Non-pigmented ciliary epithelial cell (primary cell): ENCODE results near the gene PXYLP1.
"Not testable (repeated sequence)": the region's sequence is repeated elsewhere in the genome, so short reads cannot be mapped to it uniquely, and the experiment has no call there.

Source experiments
- DNase-seq: peaks from one replicate; pipeline ENCODE4 v3.0.0-alpha.2; 2010; ENCODE audit warnings: low read depth

PXYLP1 gene

GRCh38 chr3:141300426-141300825, 68.8 kb downstream of the PXYLP1 start:
- DNase-seq, result not testable (repeated sequence)

- no peak for DNase-seq
Measured at GRCh38 chr3:141302364-141303141, 70.9 kb downstream of the PXYLP1 start.

- no peak for DNase-seq
Measured at GRCh38 chr3:141303481-141304223, 72.0 kb downstream of the PXYLP1 start.

GRCh38 chr3:141305436-141305835, 73.8 kb downstream of the PXYLP1 start:
- DNase-seq, result no peak

GRCh38 chr3:141306276-141306675, 74.7 kb downstream of the PXYLP1 start:
- no peak for DNase-seq

GRCh38 chr3:141306922-141307321, 75.3 kb downstream of the PXYLP1 start:
- DNase-seq, result no peak

GRCh38 chr3:141307351-141308059, 75.9 kb downstream of the PXYLP1 start:
- no peak for DNase-seq

GRCh38 chr3:141308588-141309218, 77.1 kb downstream of the PXYLP1 start:
- DNase-seq, result no peak

- no peak for DNase-seq
Measured at GRCh38 chr3:141311170-141311495, 79.5 kb downstream of the PXYLP1 start.

GRCh38 chr3:141311496-141312353, 80.1 kb downstream of the PXYLP1 start:
- DNase-seq, result peak; percentile 92

- DNase-seq, result no peak
Measured at GRCh38 chr3:141312354-141313092, 80.9 kb downstream of the PXYLP1 start.

GRCh38 chr3:141313093-141313683, 81.6 kb downstream of the PXYLP1 start:
- no peak for DNase-seq

GRCh38 chr3:141314415-141314814, 82.8 kb downstream of the PXYLP1 start:
- DNase-seq, result not testable (repeated sequence)

GRCh38 chr3:141316851-141317250, 85.2 kb downstream of the PXYLP1 start:
- no peak for DNase-seq

- DNase-seq, result no peak
Measured at GRCh38 chr3:141320399-141321108, 88.9 kb downstream of the PXYLP1 start.

- DNase-seq, result no peak
Measured at GRCh38 chr3:141321109-141321497, 89.5 kb downstream of the PXYLP1 start.

- no peak for DNase-seq
Measured at GRCh38 chr3:141323936-141324704, 92.5 kb downstream of the PXYLP1 start.

GRCh38 chr3:141326123-141326522, 94.5 kb downstream of the PXYLP1 start:
- no peak for DNase-seq

- DNase-seq, result no peak
Measured at GRCh38 chr3:141326626-141327025, 95.0 kb downstream of the PXYLP1 start.
